Measurements from ENCODE around the gene CROCC2. TPM values are rescaled to one million over a fixed set of nuclear protein-coding genes. Genes with fewer than 3 reads are reported as not detected.

The CROCC2 gene
- polyA plus RNA-seq, 1 of the 3 experiments (the other 2 are of a cell fraction): not detected

- H3K4me2 ChIP-seq: no peak overlapping the region
- CTCF ChIA-PET: no interaction called here
Observed at GRCh38 chr2:241039416-241039815, 133.3 kb downstream of the CROCC2 start.

DNA sequence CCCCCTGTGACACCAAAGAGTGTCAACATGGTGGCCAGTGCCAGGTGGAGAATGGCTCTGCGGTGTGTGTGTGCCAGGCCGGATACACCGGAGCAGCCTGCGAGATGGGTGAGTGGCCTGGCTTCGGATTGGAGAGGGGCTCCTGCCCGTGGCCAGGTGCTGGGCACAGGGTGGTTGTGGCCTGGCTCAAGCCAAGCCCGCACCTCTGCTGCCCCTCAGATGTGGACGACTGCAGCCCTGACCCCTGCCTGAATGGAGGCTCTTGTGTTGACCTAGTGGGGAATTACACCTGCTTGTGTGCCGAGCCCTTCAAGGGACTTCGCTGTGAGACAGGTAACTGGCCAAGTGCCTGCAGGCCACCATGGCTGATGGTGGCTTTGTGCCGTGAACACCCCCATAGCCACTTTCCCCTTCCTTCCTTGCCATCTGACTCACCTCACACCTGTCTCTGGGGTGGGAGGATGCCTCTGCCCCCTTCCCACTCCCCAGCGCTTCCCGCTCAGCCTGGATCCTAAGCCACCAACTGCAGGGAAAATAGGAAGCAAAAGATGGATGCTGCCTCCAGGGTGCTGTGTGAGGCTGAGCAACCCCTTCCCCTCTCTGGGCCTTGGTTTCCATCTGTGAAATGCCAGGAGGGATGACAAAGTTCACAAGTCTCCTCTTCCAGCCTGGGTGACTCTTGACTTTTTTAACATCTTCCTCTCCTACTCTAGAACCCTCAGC is 134.1 kb downstream of the CROCC2 start:
- no peaks in the 10 kb centered on the region for H3K9me2 ChIP-seq
- WGBS (ENCODE audit: low lambda C conversion rate): 78% methylated on average over 10 of the region's 13 CpGs
- no peaks in the 10 kb centered on the region for H3K9me3 ChIP-seq
- POLR2A ChIA-PET: no interaction called here
- no peaks in the 10 kb centered on the region for H3K4me1 ChIP-seq (ENCODE audit: control insufficient read depth in 1 of 2, insufficient read depth in 2 of 2, low read depth in 1 of 2, low read length in 1 of 2)
- no peaks in the 10 kb centered on the region for H3F3A ChIP-seq (replicated peaks; ENCODE audit: insufficient read depth)
- H3K79me2 ChIP-seq (ENCODE audit: insufficient read depth): no peaks in the 10 kb centered on the region
- no peaks in the 10 kb centered on the region for H3K36me3 ChIP-seq (replicated peaks in 1 of 2; ENCODE audit: control insufficient read depth in 1 of 2, insufficient read depth in 2 of 2, low read length in 1 of 2)
- no peaks in the 10 kb centered on the region for H3K27me3 ChIP-seq (ENCODE audit: insufficient read depth)
- H4K20me1 ChIP-seq (ENCODE audit: insufficient read depth): no peaks in the 10 kb centered on the region
- no peak for DNase-seq
- no peak for TF ChIP-seq MEF2A (IDR thresholded peaks at IDR 0.05; ENCODE audit: borderline replicate concordance, low read depth)
- no peak for TF ChIP-seq NFIC (IDR thresholded peaks at IDR 0.05; ENCODE audit: borderline replicate concordance)
- no peak for TF ChIP-seq RCOR1 (IDR thresholded peaks at IDR 0.05; ENCODE audit: low read length)
- TF ChIP-seq GABPA (IDR thresholded peaks at IDR 0.05; ENCODE audit: low read depth): no peak
- TF ChIP-seq ELF1 (IDR thresholded peaks at IDR 0.05): no peak
- TF ChIP-seq, protein P1, sequence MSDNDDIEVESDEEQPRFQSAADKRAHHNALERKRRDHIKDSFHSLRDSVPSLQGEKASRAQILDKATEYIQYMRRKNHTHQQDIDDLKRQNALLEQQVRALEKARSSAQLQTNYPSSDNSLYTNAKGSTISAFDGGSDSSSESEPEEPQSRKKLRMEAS (IDR thresholded peaks at IDR 0.05; ENCODE audit: low read depth): no peak
- TF ChIP-seq, protein P2, sequence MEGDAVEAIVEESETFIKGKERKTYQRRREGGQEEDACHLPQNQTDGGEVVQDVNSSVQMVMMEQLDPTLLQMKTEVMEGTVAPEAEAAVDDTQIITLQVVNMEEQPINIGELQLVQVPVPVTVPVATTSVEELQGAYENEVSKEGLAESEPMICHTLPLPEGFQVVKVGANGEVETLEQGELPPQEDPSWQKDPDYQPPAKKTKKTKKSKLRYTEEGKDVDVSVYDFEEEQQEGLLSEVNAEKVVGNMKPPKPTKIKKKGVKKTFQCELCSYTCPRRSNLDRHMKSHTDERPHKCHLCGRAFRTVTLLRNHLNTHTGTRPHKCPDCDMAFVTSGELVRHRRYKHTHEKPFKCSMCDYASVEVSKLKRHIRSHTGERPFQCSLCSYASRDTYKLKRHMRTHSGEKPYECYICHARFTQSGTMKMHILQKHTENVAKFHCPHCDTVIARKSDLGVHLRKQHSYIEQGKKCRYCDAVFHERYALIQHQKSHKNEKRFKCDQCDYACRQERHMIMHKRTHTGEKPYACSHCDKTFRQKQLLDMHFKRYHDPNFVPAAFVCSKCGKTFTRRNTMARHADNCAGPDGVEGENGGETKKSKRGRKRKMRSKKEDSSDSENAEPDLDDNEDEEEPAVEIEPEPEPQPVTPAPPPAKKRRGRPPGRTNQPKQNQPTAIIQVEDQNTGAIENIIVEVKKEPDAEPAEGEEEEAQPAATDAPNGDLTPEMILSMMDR (IDR thresholded peaks at IDR 0.05): no peak
- no peak for TF ChIP-seq RAD21 (IDR thresholded peaks at IDR 0.05; ENCODE audit: low read length)
- no peak overlapping the region for H2AFZ ChIP-seq (ENCODE audit: low read depth)
- no peak overlapping the region for H3K4me2 ChIP-seq
- H3K27ac ChIP-seq (ENCODE audit: low read depth in 2 of 2, low read length in 1 of 2): no peak overlapping the region
- H3K9ac ChIP-seq: no peak overlapping the region
- CTCF ChIA-PET: no interaction called here
- no peak overlapping the region for H3K4me3 ChIP-seq (ENCODE audit: low read depth in 2 of 2, low read length in 1 of 2)

More at GRCh38 chr2:241039416-241039815, 133.3 kb downstream of the CROCC2 start:
- no peaks in the 10 kb centered on the region for H3K79me2 ChIP-seq (ENCODE audit: insufficient read depth)
- 52% methylated on average over 4 of the region's 4 CpGs for WGBS (ENCODE audit: low lambda C conversion rate)
- no peak for DNase-seq
- no peaks in the 10 kb centered on the region for H3F3A ChIP-seq (replicated peaks; ENCODE audit: insufficient read depth)
- no peaks in the 10 kb centered on the region for H3K4me1 ChIP-seq (ENCODE audit: control insufficient read depth in 1 of 2, insufficient read depth in 2 of 2, low read depth in 1 of 2, low read length in 1 of 2)
- H3K9me3 ChIP-seq: no peaks in the 10 kb centered on the region
- H2AFZ ChIP-seq (ENCODE audit: low read depth): no peak overlapping the region
- TF ChIP-seq, protein P3, sequence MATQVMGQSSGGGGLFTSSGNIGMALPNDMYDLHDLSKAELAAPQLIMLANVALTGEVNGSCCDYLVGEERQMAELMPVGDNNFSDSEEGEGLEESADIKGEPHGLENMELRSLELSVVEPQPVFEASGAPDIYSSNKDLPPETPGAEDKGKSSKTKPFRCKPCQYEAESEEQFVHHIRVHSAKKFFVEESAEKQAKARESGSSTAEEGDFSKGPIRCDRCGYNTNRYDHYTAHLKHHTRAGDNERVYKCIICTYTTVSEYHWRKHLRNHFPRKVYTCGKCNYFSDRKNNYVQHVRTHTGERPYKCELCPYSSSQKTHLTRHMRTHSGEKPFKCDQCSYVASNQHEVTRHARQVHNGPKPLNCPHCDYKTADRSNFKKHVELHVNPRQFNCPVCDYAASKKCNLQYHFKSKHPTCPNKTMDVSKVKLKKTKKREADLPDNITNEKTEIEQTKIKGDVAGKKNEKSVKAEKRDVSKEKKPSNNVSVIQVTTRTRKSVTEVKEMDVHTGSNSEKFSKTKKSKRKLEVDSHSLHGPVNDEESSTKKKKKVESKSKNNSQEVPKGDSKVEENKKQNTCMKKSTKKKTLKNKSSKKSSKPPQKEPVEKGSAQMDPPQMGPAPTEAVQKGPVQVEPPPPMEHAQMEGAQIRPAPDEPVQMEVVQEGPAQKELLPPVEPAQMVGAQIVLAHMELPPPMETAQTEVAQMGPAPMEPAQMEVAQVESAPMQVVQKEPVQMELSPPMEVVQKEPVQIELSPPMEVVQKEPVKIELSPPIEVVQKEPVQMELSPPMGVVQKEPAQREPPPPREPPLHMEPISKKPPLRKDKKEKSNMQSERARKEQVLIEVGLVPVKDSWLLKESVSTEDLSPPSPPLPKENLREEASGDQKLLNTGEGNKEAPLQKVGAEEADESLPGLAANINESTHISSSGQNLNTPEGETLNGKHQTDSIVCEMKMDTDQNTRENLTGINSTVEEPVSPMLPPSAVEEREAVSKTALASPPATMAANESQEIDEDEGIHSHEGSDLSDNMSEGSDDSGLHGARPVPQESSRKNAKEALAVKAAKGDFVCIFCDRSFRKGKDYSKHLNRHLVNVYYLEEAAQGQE (IDR thresholded peaks at IDR 0.05; ENCODE audit: low read depth, low read length): no peak
- TF ChIP-seq FOXM1 (IDR thresholded peaks at IDR 0.05; ENCODE audit: low read depth): no peak
- POLR2A ChIA-PET: no interaction called here
- no peaks in the 10 kb centered on the region for H4K20me1 ChIP-seq (ENCODE audit: insufficient read depth)
- no peaks in the 10 kb centered on the region for H3K27me3 ChIP-seq (ENCODE audit: insufficient read depth)
- no peaks in the 10 kb centered on the region for H3K9me2 ChIP-seq
- H3K9ac ChIP-seq: no peak overlapping the region
- no peaks in the 10 kb centered on the region for H3K36me3 ChIP-seq (replicated peaks in 1 of 2; ENCODE audit: control insufficient read depth in 1 of 2, insufficient read depth in 2 of 2, low read length in 1 of 2)
- no peak overlapping the region for H3K27ac ChIP-seq (ENCODE audit: low read depth in 2 of 2, low read length in 1 of 2)
- no peak overlapping the region for H3K4me3 ChIP-seq (ENCODE audit: low read depth in 2 of 2, low read length in 1 of 2)
